ENCODE data around the gene SCLT1. TPM values are rescaled to one million over a fixed set of nuclear protein-coding genes. Genes with fewer than 3 reads are reported as not detected.
"Not testable (repeated sequence)": the region's sequence is repeated elsewhere in the genome, so short reads cannot be mapped to it uniquely, and the experiment has no call there.

The SCLT1 gene
- total RNA-seq, 2 experiments from 2014 or later = 19.2 to 19.7 TPM

DNA sequence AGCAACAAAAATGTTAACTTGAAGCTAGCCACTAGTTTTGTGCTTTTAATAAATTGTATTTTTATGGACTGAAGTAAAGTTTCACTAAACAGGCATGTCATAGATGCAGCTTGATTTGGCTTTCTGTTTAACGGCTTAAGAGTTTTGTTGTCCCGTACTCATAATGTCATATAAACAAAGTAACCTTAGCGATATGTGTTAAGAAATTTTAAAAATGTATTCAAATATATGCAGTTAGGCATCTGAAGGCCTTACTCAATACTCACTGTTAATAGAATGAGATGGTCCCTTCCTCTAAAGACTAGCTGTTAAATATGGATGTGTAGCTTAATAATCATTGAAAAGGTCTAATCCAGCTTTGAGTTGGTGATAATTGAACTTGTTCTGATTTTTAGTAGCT is 1.0 kb upstream of the SCLT1 start:
- Mint-ChIP-seq H3K27ac (peak overlapping the region; percentile 5), H3K36me3 (peaks cover 5% of the 10 kb centered on the region), H3K4me3 (peak overlapping the region; percentile 51), H3K9me3 (no peaks in the 10 kb centered on the region), H3K4me1 (peaks cover 18% of the 10 kb centered on the region), H3K27me3 (no peaks in the 10 kb centered on the region)
- no peak for DNase-seq

DNA sequence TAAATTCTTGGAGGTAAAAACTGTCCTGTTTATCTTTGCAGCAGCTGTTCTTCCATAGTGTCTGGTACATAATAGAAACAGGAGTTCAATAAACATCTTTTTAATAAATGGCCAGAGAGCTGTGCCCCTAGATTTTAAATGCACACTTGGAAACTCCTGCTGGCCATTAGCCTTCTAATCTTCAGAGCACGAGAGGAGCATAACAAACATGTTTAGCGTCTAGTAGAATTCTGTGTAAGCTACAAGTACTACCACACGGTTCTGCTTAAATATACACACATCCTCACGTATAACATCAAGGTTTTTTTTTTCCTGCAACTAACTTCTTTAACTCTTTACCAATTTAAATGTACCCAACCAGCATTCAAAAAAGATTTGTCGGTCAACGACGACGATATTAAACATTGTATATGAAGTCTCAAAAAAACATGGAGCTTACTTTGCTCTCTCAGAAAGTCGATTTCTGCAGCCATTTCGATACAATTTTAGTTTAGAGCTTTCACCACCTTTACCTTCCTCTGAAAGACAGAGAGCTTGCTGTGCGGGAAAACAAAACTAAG is 628 bp downstream of the SCLT1 start:
- peaks cover 6% of the 10 kb centered on the region for H3K36me3 Mint-ChIP-seq
- H3K4me3 Mint-ChIP-seq = no peak overlapping the region

DNA sequence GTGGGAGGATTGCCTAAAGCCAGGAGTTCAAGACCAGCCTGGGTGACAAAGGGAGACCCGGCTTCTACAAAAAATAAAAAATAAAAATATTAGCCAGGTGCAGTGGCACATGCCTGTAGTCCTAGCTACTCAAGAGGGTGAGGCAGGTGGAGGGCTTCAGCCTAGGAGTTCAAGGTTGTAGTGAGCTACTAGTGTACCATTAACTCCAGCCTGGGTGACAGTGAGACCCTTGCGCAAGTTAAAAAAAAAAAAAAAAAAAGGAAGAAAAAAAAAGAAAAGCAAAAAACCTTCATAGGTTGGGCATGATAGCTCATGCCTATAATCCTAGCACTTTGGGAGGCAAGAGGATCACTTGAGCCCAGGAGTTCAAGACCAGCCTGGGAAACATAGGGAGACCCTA is 5.8 kb downstream of the SCLT1 start:
- Mint-ChIP-seq H3K4me1 (peaks cover 29% of the 10 kb centered on the region), H3K36me3 (peaks cover 23% of the 10 kb centered on the region), H3K27me3 (no peaks in the 10 kb centered on the region), H3K27ac (no peak overlapping the region), H3K9me3 (peaks cover 4% of the 10 kb centered on the region), H3K4me3 (no peak overlapping the region)
- no peak for DNase-seq

More for the DNA sequence above, 628 bp downstream of the SCLT1 start:
- Mint-ChIP-seq H3K27ac (no peak overlapping the region), H3K4me1 (peaks cover 29% of the 10 kb centered on the region), H3K27me3 (no peaks in the 10 kb centered on the region), H3K9me3 (no peaks in the 10 kb centered on the region)
- no peak for DNase-seq

DNA sequence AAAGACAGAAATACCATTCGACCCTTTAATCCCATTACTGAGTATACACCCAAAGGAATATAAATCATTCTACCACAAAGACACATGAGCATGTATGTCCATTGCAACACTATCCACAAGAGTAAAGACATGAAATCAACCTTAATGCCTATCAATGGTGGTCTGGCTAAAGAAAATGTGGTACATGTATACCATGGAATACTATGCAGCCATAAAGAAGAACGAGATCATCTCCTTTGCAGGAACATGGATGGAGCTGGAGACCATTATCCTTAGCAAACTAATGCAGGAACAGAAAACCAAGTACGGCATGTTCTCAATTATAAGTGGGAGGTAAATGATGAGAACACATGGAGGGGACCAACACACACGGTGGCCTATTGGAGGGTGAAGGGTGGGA is 7.9 kb downstream of the SCLT1 start:
- Mint-ChIP-seq H3K4me1 (peaks cover 32% of the 10 kb centered on the region), H3K9me3 (peaks cover 10% of the 10 kb centered on the region), H3K27ac (no peak overlapping the region), H3K36me3 (peaks cover 39% of the 10 kb centered on the region), H3K4me3 (no peak overlapping the region), H3K27me3 (no peaks in the 10 kb centered on the region)
- DNase-seq = no peak

DNA sequence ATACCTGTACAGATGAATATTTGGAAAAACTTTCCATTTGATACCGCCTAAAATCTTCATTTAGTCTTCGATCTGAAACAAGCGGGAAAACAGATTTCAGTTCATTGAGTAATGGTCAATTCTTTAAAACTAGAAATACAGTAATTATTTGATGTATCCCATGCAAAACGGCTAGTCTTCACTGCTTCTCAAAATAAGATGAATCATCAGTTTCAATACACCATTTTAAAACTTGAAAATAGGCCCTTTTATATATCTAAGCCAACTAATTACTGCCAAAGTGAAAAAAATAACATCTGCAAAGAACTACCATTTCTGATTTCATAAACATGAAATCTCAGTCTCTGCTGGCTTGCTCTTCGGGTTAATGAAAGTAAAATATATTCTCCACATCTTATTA is 11.0 kb downstream of the SCLT1 start:
- Mint-ChIP-seq H3K36me3 (peaks cover 56% of the 10 kb centered on the region), H3K9me3 (peaks cover 16% of the 10 kb centered on the region), H3K4me1 (peaks cover 17% of the 10 kb centered on the region), H3K27me3 (no peaks in the 10 kb centered on the region), H3K27ac (no peak overlapping the region), H3K4me3 (no peak overlapping the region)
- DNase-seq = no peak

DNA sequence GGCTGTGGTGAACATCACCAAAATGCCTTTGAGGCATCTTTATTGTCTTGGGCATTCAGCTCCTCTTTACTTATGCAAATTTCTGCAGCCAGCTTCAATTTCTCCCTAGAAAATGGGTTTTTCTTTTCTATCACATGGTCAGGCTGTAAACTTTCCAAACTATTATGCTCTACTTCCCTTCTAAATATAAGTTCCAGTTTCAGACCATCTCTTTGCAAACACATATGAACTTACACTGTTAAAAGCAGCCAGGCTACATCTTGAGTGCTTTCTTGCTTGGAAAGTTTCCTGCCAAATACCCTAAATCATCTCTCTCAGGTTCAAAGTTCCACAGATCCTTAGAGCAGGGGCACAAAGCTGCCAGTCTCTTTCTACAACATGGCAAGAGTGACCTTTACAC is 13.2 kb downstream of the SCLT1 start:
- Mint-ChIP-seq H3K27ac (no peak overlapping the region), H3K27me3 (no peaks in the 10 kb centered on the region), H3K4me3 (no peak overlapping the region), H3K9me3 (peaks cover 12% of the 10 kb centered on the region), H3K4me1 (peaks cover 11% of the 10 kb centered on the region), H3K36me3 (peaks cover 62% of the 10 kb centered on the region)
- DNase-seq = no peak

DNA sequence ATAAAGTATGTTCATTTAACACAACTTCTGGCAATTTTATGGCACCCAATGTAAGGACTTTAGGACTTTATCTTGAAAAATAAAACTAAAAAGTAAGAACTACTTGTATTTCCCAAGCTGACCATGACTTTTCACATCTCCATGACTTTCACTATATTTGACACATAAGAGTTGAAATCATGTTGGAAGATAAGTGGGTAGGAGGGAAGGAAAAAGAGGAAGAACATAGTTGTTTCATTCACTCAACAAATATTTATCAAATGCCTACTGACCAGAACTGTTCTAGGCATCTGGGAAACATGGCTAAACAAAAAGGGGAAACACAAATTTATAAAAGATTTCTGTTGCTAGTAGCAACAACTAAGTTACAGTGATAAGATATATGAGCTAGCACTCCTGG is 16.0 kb downstream of the SCLT1 start:
- Mint-ChIP-seq H3K27me3 (no peaks in the 10 kb centered on the region), H3K4me3 (no peak overlapping the region), H3K36me3 (peaks cover 69% of the 10 kb centered on the region), H3K4me1 (peaks cover 2% of the 10 kb centered on the region), H3K9me3 (peaks cover 22% of the 10 kb centered on the region), H3K27ac (no peak overlapping the region)
- DNase-seq = no peak

DNA sequence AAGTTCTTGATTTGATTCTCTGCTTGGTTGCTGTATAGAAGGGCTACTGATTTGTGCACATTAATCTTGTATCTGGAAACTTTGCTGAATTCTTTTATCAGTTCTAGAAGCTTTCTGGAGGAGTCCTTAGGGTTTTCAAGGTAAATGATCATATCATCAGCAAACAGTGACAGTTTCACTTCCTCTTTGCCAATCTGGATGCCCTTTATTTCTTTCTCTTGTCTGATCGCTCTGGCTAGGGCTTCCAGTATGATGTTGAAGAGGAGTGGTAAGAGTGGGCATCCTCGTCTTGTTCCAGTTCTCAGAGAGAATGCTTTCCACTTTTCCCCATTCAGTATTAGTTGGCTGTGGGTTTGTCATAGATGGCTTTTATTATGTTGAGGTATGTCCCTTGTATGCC is 23.8 kb downstream of the SCLT1 start:
- not testable (repeated sequence) for H3K4me3 Mint-ChIP-seq, H3K27me3 Mint-ChIP-seq
- peaks cover 60% of the 10 kb centered on the region for H3K36me3 Mint-ChIP-seq

DNA sequence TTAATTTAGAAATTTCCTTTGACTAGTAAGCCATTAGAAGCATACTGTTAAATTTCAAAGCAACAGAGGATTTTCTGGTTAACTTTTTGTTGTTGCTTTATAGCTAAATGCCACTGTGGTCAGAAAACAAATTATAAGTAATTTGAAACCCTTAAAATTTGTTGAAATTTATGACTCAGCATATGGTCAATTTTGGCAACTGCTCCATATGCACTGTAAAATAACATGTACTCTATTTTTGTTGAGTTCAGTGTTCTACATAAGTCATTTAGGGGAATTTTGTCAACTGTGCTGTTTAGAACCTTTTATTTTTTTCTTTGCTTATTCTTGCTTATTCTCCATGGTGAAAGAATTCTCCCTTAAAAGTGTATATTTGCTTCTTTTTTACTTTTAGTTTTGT is 28.6 kb downstream of the SCLT1 start:
- H3K9me3 Mint-ChIP-seq = peaks cover 52% of the 10 kb centered on the region
- DNase-seq = no peak
- H3K27ac Mint-ChIP-seq = no peak overlapping the region
- H3K4me1 Mint-ChIP-seq = peaks cover 5% of the 10 kb centered on the region
- no peaks in the 10 kb centered on the region for H3K27me3 Mint-ChIP-seq
- peaks cover 68% of the 10 kb centered on the region for H3K36me3 Mint-ChIP-seq
- no peak overlapping the region for H3K4me3 Mint-ChIP-seq

More for the DNA sequence above, 23.8 kb downstream of the SCLT1 start:
- not testable (repeated sequence) for DNase-seq, H3K27ac Mint-ChIP-seq, H3K4me1 Mint-ChIP-seq
- H3K9me3 Mint-ChIP-seq = peaks cover 48% of the 10 kb centered on the region

DNA sequence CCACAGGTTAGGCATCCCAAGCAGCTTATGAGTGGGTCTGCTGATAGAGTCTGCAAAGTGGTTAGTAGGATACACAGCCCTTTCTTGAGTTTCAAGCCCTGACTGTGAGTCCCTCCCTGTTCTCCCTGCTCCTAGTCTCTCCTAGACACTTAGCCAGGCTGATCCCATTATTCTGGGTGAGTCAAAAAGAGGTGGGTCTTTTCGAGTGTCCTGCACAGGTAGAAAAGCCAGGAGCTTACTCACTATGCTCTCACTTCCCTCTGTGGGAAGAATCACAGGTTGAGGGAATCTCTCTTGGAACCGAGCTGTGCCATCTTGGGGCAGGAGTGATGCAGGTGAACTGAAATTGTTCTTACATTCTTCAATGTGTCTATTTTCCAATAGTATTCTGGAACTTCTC is 29.7 kb downstream of the SCLT1 start:
- DNase-seq = no peak
- H3K27ac Mint-ChIP-seq = no peak overlapping the region
- no peaks in the 10 kb centered on the region for H3K27me3 Mint-ChIP-seq
- H3K36me3 Mint-ChIP-seq = peaks cover 66% of the 10 kb centered on the region
- H3K4me3 Mint-ChIP-seq = no peak overlapping the region
- peaks cover 46% of the 10 kb centered on the region for H3K9me3 Mint-ChIP-seq
- peaks cover 1% of the 10 kb centered on the region for H3K4me1 Mint-ChIP-seq

DNA sequence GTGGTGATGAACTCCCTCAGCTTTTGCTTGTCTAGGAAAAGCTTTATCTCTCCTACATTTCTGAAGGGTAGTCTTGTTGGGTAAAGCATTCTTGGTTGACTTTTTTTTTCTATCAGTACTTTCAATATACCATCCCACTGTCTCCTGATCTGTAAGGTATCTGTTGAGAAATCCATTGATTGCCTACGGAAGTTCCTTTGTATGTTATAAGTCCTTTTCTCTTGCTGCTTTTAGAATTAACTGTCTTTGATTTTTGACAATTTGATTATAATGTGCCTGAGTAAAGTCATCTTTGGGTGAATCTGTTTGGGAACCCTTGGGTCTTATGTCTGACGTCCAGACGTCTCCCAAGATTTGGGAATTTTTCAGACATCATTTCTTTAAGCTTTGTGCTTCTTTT is 30.8 kb downstream of the SCLT1 start:
- no peak for DNase-seq
- Mint-ChIP-seq H3K4me3 (no peak overlapping the region), H3K9me3 (peaks cover 42% of the 10 kb centered on the region), H3K27ac (no peak overlapping the region), H3K4me1 (no peaks in the 10 kb centered on the region), H3K36me3 (peaks cover 56% of the 10 kb centered on the region), H3K27me3 (no peaks in the 10 kb centered on the region)

DNA sequence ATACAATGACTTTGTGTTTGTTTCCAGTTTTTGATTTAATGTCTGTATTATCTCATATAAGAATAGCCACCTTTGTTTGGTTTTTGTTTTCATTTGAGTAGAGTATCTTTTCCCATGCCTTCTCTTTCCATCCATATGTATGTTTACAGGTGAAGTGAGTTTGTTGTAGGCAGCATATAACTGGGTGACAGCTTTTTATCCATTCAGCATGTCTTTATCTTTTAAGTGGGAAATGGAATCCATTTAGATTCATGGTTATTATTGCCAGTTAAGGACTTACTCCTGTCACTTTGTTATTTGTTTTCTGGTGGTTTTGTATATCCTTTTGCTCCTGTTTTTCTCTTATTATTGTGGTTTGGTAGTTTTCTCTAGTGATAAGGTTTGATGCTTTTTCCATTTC is 34.3 kb downstream of the SCLT1 start:
- H3K4me1 Mint-ChIP-seq = no peaks in the 10 kb centered on the region
- H3K27ac Mint-ChIP-seq = no peak overlapping the region
- DNase-seq = no peak
- no peaks in the 10 kb centered on the region for H3K27me3 Mint-ChIP-seq
- peaks cover 60% of the 10 kb centered on the region for H3K9me3 Mint-ChIP-seq
- no peak overlapping the region for H3K4me3 Mint-ChIP-seq
- peaks cover 67% of the 10 kb centered on the region for H3K36me3 Mint-ChIP-seq

DNA sequence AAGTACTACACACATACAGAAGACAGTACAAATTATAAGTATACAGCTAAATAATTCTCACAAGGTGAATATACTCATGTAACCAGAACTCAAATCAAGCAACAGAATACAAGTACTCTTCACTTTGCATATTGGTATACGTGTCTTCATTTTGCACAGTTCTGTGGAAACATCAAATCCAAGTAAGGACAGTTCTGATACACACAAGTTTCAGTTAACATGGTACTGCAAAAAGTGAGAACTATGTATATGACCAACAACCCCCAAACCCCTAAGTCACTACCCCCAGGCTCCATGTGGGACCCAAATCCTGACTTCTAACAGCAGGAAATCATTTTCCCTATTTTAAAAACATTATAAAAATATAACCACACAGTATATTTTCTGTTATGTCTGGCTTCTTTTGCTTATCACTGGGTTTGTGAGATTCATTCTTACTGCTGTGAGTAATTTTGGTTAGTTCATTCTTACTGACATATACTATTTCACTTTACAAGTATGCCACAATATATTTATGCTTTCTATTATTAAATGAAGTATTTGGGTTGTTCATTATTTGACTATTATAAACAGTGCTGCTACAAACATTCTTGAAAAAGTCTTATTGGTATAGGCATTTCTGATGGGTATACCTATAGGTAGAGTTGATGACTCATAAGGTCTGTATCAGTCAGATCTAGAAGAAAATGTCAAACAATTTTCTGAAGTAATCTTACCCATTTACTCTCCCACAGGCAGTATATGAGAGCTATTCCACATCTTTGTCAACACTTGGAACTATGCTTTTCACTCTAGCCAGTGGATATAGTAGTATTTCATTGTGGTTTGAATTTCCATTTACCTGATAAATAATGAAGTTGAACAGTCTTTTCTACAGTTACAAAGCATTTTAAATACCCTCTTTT is 47.0 kb downstream of the SCLT1 start:
- peaks cover 5% of the 10 kb centered on the region for H3K4me1 Mint-ChIP-seq
- DNase-seq = no peak
- no peaks in the 10 kb centered on the region for H3K27me3 Mint-ChIP-seq
- H3K9me3 Mint-ChIP-seq = peaks cover 18% of the 10 kb centered on the region
- H3K27ac Mint-ChIP-seq = no peak overlapping the region
- no peak overlapping the region for H3K4me3 Mint-ChIP-seq
- H3K36me3 Mint-ChIP-seq = peaks cover 5% of the 10 kb centered on the region

DNA sequence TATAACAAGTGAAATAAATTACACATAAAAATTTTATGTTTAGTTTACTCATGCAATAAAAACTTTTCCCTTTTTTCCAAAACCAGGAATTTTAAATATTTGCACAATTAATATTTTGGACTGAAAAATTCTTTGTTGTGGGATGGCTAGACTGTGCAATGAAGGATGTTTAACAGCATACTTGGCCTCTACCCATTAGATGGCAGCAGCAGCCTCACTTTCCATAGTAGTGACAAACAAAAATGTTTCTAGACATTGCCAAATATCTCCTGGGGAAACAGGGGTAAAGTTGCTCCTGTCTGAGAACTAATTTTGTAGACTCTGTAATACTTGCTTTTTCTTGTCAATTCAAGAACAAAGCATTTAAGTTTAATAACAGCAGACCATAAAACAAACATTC is 49.8 kb downstream of the SCLT1 start:
- DNase-seq = no peak
- no peak overlapping the region for H3K4me3 Mint-ChIP-seq
- H3K9me3 Mint-ChIP-seq = peaks cover 7% of the 10 kb centered on the region
- H3K36me3 Mint-ChIP-seq = peaks cover 8% of the 10 kb centered on the region
- H3K27ac Mint-ChIP-seq = no peak overlapping the region
- H3K4me1 Mint-ChIP-seq = peaks cover 5% of the 10 kb centered on the region
- no peaks in the 10 kb centered on the region for H3K27me3 Mint-ChIP-seq

DNA sequence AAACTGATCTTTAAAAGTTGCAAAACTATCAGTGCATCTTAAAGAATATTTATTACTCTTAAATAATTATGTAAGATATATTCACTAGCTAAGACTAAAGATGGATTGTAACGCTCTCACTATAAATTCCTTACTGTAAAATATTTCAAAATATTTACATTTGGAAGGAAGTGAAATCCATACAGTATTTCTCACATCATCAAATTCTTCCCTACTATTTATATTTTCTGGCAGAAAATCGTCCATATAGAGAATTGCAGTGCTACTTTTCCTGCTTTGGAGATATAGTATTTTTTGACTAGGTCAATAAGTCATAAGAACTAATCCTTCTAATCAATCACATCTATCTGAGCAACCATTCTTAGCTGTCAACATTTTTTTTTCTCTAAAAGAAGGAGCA is 52.9 kb downstream of the SCLT1 start:
- H3K36me3 Mint-ChIP-seq = peaks cover 15% of the 10 kb centered on the region
- DNase-seq = no peak
- no peak overlapping the region for H3K4me3 Mint-ChIP-seq

DNA sequence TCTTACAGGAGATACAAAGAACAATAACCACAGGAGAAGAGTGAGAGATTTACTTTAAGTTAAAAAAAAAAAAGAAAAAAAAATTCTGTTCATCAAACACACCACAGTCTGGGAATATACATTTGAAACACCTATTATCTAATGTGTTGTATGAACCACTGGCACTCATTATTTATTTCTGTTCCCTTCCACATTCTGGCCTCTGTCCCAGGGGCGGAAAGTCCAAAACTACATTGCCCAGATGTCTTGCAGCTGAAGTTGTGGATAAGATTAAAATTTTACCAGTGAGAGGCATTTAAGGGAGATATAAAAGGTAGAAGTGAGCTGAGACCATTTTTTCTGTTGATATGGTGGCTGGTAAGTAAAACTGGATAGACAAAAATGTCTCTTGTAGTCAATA is 56.2 kb downstream of the SCLT1 start:
- H3K36me3 Mint-ChIP-seq = peaks cover 28% of the 10 kb centered on the region
- no peaks in the 10 kb centered on the region for H3K27me3 Mint-ChIP-seq
- DNase-seq = no peak
- no peak overlapping the region for H3K27ac Mint-ChIP-seq
- no peak overlapping the region for H3K4me3 Mint-ChIP-seq
- H3K9me3 Mint-ChIP-seq = peaks cover 4% of the 10 kb centered on the region
- H3K4me1 Mint-ChIP-seq = no peaks in the 10 kb centered on the region

More for the DNA sequence above, 52.9 kb downstream of the SCLT1 start:
- H3K9me3 Mint-ChIP-seq = no peaks in the 10 kb centered on the region
- no peaks in the 10 kb centered on the region for H3K27me3 Mint-ChIP-seq
- no peaks in the 10 kb centered on the region for H3K4me1 Mint-ChIP-seq
- no peak overlapping the region for H3K27ac Mint-ChIP-seq

All from activated naive CD8-positive, alpha-beta T cell treated with anti-CD3 and anti-CD28 coated beads for 36 hours (primary cell).